ENCODE data around the gene LMX1A.
A peak's percentile ranks its signal among the peaks of the same experiment; 100 is the strongest.

LMX1A gene

DNA sequence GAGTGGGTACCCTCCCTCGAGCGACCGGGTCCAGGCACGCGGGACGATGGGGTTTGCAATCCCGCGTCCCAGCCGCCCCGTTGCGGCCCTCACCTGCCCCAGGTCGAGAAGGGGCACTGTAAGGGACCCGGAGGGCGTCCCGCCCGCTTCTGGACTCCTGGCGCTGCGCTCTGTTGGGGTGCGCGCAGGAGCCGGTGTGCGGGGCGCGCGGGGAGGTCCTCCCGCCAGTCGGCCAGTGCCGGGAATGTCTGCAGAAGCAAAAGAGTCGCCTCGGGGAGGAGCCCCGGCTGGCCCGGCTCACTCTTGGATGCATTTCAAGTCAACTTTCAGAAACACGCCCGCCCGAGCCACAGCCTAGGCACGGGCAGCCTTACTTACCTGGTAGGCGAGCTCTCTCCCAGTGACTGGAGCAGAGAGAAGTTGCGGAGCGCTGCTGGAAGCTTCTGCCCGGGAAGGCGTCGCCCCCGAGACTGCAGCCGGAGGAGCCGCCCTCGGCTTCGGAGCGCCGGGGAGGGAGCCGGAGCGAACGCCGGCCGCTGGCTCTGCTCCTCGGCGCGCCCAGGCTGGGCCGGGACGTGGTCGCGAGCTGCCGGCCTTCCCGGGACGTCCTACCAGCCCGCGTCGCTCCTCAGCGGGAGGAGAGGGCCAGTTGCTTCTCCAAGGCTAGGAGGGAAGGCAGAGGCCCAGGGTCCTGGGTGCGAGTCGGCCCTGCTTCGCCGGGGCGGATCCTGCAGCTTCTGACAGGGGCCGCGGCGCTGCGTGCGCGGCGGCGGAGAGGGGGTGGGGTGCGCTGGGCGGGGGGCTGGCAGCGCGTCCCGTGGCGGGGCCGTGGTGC, at the start of gene LMX1A:
Gene LMX1A (minus strand): TSS at position 739 of the 835 bp plus-strand sequence. CDS start 1,156 bp downstream, outside the sequence.
- peak; percentile 73 for DNase-seq

DNA sequence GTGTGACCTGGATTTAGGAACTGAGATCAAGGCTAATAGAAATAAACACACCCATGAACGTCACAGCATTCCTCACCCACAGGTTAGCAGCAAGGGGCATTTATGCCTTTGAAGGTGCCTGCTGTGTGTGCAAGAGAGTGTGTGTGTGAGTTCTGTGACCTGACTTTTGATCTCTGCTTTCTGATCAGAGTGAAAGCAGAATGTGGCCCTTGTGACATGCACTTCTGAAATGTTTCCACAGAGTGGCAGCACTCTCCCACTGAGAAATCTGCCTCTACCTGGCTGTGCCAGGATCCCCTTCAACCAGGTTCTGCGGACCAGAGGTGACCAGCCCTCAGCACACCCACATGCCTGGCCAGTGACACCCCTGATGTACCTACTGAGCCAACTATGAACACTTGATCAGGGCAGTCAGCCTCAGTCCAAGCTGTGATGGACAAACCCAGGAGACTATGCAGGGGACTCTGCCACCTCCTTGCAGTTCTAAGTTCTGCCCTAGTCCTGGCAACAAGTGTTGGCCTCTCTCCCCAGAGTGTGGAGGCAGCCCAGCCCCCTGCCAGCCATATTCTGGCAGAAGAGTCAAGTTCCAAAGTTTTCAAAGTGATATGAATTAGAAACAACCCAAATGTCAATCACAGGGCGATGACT, 47.4 kb upstream of the LMX1A start:
- peak; percentile 73 for DNase-seq

DNA sequence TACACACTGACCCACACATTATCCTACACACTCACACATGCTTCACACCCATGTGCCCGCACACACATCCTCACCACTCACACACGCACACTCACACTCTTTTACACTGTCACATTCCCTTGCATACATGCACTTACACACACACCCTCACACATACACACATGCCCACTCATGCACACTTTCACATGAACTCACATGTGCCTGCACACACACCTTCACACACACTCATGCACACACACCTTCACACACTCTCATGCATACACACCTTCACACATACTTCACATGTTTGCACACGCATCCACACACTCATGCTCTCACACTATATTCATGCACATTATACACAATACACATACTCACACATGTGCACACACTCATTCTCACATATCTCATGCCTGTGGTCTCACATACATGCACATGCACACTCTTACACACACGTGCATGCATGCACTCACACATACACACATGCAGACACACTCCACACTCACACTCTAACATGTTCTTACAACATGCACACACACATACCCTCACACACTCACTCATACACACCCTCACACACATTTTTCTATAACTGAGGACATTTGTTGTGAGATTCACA, 46.1 kb upstream of the LMX1A start:
- DNase-seq: no peak

DNA sequence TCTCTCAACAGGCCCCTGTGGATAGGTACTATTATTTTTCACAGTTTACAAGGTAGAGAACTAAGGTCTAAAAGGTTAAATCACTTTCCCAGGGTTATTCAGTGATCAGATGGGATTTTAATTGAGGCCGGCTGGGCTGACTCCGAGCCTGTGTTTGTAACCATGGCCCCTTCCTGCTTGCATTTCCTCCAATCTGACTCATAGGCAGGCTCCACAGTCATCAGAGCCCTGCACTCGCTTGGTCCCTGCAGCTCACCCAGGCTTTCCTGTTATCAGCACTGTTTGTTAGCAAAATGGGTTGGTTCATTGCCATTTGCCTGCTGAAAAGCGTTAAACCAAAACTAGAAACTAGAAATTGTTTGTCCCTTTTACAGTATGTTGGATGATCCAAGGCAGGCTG, 41.4 kb upstream of the LMX1A start:
- peak; percentile 85 for DNase-seq

DNA sequence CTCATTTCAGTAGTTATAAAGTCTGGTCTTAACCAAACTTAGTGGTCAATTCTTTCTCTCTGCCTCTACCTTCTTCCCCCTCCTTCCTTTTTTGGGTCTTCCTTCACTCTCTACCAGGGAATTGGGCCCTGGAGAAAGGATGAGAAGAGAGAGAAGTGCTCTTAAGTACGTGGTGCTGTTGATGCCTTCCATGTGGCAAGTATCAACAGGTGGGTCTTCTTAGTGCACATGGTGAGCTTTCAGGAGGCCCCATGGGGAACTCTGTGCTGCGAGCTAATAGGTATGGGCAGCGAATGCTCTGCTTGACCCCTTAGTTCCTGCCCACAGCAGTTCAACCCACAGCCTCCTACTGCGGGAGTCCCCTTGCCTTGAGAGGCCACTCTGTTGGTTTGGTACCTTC, 39.4 kb upstream of the LMX1A start:
- DNase-seq: no peak

DNA sequence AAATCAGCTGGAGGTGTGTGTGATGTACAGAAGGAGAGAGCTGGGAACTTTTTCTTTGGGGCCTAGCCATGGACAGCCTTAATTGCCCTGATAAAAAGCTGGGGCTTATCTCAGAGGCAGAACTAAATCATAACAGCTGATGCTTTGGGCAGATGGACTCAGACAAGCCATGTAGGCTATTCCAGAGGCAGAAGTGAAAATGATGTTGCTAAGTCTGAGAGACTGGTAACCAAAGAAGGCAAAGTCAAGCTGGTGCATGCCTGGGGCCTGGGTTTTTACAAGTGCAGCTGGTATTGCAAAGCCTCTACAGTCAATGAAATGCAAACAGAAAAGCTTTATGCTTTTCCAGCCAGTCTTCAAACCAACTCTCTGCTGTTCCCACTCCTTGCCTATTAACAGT, 39.0 kb upstream of the LMX1A start:
- DNase-seq: no peak

DNA sequence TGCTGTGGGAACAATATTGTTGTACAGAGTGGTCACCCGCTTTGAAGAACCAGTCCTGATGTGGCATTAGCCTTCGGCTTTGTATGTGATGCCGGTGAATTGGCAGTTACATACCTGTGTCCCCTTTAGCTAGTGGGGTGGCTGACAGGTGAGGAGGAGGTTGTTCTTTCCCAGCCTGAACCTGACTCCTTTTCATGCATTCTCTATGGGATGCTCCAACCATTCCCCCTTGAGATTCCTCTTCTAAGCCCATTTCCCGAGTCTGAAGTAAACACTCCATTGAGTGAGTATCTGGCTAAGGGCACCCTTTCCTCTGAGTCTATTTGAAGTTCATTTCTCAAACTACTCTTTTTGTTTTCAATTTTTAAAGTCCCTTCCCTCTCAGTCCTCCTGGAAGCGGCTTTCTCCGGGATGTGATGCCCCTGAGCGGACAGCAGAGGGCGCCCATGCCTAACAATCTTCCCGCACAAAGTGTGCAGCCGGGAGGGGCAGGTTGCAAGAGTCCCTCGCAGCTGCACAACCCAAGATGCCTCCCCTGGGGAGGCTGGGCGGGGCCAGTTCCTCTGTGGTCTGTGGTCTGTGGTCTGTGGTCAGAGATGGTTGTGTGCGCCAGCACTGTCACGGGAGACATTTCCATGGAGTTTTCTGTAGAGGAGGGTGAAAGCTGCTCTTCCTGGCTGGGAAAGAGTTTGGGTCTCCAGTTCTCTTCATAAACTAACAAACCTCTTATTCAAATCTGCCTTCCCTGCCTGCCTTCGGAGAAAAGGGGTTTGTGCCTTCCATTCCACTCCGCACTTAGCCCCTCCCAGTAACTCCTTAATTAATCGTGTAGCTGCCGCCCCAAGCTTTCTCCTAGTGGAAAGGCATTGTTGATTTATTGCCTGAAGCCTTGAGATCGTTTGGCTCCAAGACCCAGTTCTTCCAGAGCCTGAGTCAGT, 36.4 kb upstream of the LMX1A start:
- DNase-seq: peak; percentile 97

DNA sequence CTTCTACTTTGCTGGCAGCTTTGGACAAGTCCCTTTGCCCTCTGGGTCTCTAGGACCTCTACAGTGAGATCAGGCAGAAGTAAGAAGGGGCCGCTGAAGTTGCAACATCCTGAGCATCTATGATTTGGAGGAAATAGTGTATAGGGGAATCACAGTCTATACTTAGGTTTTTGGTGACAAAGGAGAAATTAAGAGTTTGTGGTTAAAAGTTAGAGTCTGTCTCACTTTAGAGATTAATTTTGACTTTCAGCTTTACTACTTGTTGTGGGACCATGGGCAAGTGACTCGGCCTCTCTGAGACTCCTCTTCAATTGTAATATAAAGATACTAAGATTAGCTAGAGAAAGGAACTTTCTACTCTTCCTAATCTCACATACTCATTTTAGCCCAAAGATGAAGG, 33.1 kb upstream of the LMX1A start:
- no peak for DNase-seq

DNA sequence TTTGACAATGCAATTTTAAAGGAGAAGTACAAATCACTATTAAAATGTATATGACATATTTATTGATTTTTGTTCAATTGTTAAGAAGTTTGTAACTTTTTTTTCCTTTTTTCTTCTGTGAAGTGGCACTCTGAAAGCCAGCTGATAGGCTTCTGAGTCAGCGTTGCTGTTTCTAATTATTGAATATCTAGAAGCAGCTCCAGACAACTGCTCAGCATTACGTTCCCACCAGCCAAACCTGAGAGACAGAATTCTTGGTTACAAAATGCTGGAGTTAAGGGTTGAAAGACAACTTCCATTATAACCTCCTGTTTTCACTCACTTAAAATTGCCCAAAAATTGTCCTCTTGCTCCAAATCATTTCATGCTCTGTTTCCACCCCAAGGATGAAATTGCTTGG, 31.4 kb upstream of the LMX1A start:
- DNase-seq: no peak

DNA sequence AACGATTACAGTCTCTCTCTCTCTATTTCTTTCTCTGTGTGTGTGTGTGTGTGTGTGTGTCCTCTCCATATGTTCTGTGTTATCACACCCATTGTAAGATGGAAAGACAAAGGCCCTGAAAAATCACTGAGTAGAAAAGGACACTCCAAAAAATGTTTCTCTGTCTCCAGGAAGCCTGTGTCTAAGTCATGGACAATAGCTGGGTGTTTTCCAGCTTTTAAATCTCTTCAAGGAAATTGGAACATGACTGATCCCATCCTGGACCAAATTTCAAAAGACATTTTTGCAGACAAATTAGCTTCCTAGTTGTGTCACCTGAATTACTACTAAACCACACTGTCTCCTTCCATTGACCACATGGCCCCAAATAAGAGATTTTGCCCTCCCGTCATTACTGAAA, 31.0 kb upstream of the LMX1A start:
- DNase-seq: no peak

DNA sequence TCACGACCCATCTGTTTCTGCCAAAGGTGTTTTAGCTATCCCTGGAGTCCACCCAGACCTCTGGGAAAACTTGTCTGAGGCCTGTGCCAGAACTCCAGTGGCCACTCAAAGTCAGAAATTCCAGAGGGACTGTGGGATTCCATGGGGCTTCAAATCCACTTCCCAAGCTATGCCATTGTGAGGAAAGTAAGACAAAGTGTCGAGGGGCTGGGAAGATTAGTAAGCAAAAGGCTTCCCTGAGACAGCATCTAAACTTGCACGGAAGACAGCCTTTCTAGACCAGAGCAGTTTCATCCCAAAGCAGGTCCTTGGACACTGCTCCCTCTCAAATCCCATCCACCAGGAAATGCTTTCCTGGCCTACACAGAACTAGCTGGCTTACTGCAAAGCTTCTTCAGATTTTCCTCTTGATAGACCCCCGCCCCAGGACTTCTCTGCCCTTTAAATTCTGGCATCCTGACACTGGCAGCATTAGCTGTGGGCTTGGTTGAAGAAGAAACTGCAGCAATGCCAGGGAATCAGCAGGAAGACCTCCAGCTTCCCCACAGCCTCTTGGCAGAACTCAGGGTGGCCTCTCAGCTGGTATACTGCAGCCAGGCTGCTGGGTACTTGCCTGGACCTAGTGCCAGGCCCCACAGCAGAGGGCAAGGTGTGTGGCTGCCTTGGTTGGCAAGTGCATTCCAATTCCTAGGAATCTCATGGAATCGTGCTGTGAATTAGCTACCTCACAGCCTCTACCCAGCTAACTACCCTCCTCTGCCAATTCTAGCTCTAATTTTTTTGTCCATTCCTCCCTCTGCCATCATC, 27.3 kb upstream of the LMX1A start:
- no peak for DNase-seq

DNA sequence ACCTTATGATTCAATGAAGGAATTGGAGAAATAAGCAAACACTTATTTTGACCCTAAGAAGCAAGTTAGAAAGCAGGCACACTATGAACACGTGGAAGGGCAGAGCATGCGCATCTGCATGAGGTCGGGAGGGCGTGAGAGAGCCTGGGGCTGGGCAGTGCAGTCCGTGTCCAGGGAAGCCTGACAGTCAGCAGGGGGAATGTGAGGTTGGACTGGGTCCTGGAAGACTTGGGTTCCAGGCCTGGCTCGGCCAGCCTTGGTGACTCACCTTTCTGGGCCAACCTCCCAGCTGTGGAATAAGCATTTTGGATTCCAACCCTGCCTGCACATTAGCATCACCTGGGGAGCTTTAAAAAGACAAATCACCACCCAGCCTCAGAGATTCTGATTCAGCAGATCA, 26.6 kb upstream of the LMX1A start:
- peak; percentile 91 for DNase-seq

DNA sequence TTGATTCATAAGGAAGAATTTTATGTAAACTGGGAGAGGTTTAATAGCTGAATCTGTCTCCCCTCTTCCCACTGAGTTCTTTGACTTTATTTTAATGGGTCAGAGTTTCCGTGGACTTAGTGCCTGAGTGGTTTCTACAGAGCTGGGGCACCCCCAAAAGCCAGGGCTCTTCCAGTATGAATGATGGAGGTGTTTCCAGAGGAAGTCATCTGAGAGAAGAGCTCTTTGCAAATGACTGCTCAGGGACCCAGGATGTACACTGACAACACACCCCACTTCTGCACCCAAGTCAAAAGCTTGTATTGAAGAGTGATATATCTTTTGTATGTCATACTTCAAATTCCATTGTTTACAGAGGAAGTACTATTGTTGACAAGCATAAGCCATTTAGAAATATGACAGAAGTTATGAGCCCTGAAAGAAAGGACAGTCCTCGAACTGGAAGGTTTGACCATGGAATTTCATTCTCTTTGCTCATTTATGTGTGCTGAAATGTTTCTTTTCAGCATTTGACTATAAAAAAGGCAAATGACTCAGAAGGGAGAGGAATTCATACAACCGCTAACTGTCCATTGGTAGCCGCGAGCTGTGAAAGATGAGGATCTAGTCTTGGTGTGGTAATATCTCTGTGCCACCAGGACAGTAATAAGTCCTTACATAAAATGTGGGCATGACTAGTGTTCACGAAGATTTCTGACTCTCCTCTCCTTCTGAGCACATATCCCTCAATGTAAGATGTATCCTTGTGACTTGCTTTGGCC, 25.4 kb upstream of the LMX1A start:
- no peak for DNase-seq

DNA sequence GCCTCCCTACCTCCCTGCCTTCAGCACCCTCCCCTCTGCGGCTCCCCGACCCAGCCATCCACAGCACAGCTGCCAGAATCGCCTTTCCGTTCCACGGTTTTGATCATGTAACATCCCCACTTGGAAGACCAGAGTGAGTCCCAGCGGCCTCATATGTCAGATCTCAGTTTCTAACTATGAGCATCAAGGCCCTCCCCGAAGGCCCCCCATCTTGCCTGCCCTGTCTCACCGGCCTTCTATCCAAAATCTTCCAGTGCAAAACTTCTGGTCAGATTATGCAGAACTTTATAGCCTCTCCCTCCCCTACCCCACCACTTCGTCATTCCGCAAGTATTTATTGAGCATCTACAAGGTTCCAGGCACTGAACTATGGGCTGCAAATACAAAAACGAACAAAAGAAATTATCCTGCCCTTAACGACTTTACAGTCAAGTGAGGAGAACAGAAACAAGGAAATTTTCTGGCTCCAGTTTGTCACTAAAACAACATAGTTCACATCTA, 20.3 kb upstream of the LMX1A start:
- DNase-seq: no peak

DNA sequence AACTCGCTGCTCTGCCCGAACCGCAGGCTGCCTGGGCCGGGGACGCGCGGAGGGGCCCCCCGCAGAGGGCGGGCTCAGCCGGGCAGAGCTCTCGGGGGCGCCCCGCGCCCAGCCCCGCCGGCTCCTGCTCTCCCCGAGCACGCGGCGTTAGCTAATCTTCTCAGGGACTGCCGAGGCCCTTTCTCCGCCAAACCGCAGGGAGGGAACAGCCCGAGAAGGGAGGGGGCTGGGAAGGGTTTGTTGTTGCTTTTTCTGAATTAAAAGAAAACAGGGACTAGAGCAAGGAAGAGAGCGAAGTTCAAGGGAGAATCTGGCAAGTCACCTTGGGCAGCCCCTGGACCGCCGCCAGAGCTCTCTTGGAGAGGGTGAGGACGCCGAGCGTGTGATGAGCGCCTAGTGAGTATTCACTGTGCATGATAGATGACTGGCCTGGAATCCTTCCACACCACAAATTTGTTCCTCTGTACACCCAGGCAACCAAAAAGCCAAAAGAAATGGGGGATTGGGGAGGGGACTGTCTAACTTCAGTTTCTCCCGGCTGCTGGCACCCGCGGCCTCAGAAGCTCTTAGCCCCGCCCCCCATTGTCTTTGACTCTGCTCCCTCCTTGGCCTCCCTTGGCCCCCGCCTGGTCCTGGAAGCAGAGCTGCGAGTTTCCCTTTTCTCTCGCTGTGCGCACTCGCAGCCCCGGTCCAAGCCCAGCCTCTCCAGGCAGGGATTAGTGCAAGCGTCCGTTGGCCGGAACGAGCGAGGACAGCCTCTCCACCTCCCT, 19.7 kb upstream of the LMX1A start:
- DNase-seq: peak; percentile 92

DNA sequence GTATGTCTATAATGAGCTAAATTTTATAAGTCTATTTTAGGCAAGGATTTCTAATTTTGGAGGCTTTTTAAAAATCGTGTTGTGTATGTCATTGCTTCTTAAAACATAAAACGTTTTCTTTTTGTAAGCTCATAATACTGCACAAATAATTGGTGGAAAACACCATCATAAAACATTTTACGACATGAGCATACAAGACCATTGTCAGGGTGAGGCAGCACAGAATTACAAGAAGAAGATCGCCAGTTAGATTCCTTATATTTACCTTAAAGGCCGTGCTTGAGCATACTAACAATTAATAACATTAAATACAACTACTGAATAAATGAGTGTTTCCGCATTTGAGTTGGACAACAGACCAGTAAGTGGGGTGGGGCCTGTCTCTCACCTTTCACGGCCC, 19.1 kb upstream of the LMX1A start:
- no peak for DNase-seq

DNA sequence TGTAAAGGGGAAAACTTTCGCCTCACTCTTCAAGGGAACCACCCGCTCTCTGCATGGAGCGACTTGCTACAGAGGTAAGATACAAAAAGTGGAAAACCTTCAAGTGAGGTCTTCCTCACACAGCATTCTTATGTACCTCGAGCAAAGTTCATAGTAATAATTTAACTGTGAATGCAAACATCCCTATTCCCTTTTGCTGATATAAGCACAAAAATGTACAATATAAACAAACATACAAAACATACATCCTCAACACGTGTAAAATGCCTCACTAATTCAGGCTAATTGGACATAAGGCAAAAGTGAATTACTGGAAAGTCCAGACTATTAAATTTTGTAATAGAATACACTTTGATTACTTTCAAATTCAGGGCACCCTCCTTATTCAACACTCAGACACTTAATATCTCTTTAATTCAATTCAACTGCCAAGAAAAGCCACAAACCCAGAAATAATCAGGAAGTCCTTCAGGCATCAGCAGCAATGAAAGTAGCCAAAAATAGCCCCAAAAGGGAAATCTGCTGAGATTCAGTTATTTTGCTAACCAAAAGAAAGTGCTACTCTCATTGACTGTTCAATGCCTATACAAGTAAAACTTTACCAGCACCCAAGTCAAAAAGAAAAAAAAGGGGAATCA, 15.2 kb upstream of the LMX1A start:
- no peak for DNase-seq

DNA sequence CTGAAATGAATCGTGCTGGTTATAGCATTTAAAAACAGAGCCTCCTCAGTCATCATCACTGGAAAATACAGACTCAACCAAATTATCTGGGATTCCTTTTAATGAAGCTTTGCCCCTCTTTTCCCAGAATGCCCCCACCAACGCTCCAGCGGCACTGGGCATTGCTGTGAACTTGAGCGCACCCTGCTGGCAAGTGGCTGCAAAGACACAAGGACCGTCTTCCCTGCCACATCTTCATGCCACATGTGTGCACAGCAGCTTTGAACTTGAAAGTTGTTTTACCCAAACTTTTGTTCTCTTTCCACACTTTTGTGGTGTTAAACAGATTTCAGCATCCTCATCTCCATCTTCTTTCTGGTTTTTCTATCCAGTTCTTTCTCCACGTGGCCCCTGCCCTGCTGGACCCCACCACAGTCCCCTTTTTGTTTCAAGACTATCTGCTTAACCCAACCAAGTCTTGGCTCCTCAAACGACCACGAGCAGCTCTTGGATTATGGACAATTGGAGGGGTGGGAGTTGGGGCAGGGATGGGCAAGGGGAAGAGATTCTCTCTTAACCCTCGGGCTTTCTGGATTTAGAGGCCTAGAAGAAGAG, 12.8 kb upstream of the LMX1A start:
- DNase-seq: peak; percentile 71

DNA sequence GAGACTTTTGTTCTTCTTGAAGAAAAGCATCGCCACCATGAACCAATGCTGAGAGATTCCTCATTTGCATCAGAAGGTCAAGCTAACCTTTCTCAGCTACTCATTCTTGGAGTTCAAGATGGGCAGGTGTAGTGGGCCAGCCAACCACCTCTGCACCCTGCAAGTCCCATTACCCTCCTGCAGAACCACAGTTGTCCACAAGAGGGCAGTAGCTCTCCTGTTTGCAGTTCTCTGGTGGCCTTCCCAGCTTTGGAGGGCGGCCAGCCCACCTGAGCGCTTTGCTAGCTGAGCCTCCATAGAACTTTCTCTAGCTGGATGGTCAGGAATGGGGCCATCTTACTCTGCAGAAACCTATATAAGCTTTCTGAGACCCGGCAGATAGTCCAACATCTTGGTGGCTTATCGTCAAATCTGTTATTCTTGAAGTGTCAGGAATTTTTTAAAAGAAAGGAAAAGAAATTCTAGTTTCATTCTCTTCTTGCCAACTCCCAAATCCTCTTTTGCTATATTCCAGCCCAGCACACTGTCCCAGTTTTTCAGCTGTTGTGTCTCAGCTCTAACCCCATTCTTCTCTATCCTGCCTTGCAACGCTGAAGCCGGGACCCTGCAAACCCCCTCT, 11.0 kb upstream of the LMX1A start:
- DNase-seq: peak; percentile 92
